Ishikawa (cell line): Measurements from ENCODE around the gene SMIM30.

Experiments
- CREB1 ChIP-seq: IDR thresholded peaks from 2 replicates; pipeline ENCODE4 v1.6.1; 2012; ENCODE audit warnings: low read depth
- EGR1 ChIP-seq: IDR thresholded peaks from 2 replicates; pipeline ENCODE4 v1.6.1; 2012
- RAD21 ChIP-seq: IDR thresholded peaks from 2 replicates; pipeline ENCODE4 v1.6.1; 2012; ENCODE audit warnings: low read depth
- REST ChIP-seq: IDR thresholded peaks from 2 replicates; pipeline ENCODE4 v1.6.1; 2012; ENCODE audit warnings: low read depth, mild to moderate bottlenecking

GRCh38 chr7:113092762-113093161, 25.6 kb downstream of the SMIM30 start:
- no peak for TF ChIP-seq REST
- no peak for TF ChIP-seq CREB1
- TF ChIP-seq EGR1: no peak
- no peak for TF ChIP-seq RAD21
